GM19328 (cell line): ENCODE data around the gene UNC79.

Experiments
- ATAC-seq: cut with Tn5 transposase; IDR thresholded peaks from one replicate; pipeline ENCODE4 v1.9.1; 2021; ENCODE audit warnings: mild to moderate bottlenecking, moderate library complexity; ENCODE audit not compliant: unreplicated experiment

The UNC79 gene

DNA sequence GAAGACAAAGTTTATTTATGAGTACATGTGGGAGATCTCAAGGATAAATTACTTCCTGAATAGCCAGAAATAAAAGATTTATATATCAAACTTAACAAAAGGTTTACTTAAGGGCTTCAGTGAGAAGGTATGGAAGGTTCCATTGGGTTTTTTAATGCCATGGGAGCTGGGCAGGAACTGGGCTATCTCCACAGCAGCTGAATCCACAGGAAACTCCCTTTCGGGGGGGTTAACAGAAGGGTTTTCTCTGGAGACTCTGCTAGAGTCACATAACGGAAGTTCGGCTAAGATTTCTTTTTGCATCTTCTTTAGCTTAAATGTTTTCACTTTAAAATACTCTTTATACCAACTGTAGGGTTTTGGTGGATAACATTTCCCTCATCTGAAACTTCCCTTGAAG is 113.5 kb downstream of the UNC79 start:
- ATAC-seq: no peak

DNA sequence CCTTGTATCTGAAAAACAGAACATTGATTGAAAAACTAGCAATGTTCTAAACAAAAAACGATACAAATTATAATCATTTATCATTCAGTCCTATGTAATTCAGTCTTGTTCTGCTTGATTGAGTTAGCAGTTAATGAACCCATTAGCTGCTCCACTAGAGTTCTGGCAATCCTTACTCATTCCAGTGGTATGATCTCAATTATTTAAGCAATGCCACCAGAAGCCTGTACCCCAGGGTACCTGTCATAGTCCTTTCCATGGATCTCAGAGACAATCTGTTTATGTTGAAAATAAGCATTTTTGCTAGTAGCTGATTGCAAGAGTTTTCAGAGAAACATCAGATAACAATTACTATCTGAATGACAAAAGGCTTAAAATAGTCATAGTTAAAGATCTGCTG is 115.9 kb downstream of the UNC79 start:
- ATAC-seq: no peak

DNA sequence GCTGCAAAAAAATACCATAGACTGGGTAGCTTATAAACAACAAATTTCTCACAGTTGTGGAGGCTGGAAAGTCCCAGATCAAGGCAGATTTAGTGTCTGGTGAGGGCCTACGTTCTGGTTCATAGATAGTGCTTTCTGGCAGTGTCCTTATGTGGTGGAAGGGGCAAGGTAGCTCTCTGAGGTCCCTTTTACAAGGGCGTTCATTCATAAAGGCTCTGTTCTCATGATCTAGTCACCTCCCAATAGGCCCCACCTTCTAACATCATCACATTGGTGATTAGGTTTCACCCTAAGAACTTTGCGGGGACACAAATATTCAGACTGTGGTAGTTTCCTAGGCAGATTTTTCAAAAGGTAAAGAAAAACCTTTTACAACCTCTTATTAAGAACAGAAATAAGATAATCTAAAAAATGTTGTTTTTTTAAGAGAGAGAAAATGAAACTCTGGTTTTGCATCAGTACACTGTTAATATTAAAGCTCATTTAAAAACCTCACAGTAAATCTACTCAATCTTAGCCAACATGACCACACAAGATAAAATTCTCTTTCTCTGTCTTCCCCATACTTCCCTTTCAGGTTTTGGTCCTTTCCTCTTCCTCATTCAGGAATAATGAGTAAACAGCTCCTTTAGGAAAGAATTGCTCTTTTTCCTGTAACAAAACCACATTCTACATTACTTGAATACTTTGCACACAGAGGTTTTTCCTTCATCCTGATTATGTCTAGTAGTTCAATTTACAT is 117.5 kb downstream of the UNC79 start:
- no peak for ATAC-seq

DNA sequence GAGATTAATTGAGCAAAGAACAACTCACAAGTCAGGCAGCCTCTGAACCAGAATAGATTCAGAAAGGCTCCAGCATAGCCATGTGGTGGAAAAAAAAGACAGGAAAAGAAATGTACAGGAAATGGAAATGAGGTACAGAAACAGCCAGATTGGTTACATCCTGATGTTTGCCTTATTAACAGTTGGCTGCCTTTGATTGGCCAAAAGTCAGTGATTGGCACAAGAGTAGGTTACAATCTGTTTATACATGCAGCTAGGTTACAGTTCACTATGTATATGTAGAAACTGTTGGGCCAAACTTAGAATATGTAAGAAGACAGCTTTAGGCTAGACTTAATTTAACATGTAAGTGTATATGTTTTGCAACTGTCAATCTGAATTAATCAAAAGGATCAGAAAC is 118.9 kb downstream of the UNC79 start:
- ATAC-seq: no peak

DNA sequence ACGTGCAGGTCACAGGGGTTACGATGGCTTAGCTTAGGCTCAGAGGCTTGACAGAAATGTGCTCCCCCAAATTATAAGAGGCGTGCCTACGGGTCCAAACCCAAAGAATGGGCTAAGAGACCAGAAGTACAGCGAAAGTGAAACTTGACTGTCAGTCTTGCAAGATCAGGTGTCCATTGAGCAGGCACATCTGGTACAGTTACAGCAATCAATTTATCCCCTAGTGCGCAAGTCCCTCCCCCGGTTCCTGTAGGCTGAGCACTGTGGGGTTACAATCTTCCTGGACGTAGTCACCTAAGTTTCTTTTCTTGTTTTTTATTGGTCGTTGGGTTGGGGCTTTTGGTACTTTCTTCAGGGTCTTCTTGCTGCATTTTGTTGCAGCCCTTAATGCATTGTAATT is 134.2 kb downstream of the UNC79 start:
- no peak for ATAC-seq

DNA sequence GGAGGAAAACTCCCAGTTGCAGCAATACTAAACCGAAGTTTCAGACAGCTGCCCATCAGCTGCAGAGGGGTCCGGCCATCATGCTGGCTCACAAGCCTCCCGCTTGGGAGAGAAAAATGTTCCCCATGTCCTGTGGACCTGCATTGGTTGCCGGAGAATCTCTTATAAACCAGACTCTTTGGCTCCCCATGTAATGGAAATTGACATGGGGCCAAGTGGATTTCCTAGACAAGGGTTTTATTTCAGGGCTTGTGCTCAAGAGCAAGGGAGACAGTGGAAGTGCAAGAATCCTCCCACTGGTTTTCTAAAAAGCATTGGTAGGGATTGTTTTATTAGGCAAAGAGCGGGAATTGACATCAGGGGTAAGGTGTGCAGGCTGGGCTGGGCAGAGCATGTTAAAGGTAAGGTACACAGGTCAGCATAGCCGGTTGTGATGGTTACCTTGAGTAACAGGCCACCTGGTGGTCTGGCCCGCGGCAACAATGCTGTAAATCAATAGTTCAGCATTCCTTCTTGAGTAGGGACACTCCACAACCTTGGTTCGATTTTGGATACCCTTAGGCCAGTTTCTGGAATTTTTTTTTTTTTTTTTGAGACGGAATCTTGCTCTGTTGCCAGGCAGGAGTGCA is 135.4 kb downstream of the UNC79 start:
- no peak for ATAC-seq

DNA sequence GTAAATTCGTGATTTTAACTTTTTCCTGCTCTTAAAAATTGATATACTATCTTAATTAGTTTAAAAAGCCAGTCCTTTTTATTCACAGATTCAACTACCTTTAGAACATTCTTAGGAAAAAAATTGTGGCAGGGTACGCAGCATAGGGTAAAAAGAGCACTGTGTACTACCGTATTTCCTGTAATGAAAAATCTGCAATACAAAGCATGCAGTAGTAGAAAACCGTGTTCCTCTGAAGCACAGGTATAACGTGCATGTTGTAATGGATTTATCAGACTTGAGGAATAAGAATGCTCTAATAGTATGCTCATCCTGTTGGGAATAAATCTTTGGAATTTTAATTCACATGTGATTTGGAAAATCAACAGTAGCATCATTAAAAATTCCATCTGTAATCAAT is 140.5 kb downstream of the UNC79 start:
- no peak for ATAC-seq

DNA sequence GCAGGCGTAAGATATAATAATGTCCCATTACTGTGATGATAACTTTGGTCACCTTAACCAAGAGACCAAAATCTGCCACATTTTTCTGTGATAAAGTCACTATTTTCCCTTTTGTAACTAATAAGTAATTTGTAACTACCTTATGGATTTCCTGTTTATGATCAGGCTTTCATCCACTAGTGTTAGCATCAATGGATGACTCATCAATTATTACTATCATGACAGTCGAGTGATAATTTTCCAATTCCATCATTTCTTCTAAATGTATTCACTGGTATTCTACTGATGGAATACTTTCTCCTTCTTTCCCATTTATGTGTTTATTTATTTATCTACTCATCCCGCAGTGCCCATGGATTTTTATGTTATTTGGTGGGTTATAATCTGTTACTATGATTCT is 148.4 kb downstream of the UNC79 start:
- ATAC-seq: no peak

DNA sequence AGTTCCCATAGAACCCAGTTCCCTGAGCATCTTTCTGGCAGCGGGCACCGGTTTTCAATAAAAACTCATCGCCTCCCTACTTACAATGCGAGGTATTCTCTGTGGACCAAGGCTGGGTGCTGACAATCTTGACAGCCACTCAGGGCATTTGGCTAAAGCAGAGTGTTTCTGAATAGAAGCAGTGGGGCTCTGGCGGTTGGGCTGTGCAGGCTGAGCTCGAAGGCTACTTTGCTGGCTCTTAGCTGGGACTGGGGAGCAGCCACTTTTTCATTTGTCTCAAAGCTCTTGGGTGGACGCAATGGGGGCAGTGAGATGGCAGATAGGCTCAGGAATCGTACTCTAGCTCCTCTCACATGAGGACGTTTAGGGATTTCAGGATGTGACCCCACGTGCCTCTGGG is 151.8 kb downstream of the UNC79 start:
- ATAC-seq: no peak

DNA sequence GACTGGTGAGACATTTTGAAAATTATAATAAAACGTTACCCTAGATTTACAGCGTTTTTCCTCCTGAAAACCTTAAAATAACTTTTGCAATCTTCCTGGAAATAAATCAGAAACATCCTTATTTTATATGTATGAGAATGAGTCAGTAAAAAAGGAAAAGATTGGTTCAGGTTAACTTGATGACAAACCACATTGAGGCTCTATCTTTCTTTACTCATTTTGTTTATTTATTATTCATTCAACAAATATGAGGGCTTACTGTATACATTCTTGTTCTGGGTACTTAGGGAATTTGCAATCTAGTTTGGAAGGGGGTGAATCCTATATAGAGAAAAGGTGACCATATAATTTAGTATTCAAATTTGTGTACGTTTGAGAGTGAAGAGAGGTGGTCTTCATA is 156.6 kb downstream of the UNC79 start:
- no peak for ATAC-seq

DNA sequence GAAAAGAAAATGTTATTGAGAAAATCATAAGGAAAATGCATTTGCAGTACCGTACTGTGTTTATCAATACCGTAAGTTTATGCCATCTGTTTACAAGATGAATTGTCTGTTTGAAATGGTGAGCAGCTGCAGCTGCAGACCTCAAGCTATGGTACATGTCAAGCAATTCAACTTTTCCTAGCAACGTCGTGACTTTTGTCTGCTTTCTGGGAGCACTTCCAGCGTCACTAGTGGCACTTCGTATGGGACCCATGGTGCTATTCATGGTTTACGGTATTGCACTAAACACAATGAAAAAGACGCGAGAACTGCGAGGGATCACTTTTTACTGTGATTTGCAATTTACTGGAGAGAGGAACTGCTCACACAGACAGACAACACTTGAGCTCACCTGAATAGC is 160.8 kb downstream of the UNC79 start:
- no peak for ATAC-seq

DNA sequence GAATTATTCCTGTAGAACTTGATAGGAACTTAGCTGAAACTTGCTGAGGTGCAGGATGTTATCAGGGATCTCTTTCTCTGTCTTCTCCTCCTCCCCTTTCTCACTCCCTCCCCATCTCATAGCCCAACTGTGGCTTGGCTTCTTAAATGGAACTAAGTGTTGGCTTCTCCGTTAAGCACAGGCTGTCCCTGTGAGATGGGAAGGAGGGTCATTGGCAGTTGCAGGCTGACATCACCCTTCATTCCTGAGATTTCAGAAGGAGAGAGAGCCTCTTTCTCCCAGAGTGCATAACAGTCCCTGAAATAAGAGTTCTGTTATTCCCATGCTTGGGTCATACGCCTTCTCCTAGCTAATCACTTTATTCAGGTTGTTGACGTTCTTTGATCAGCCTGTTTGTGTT is 162.0 kb downstream of the UNC79 start:
- no peak for ATAC-seq

DNA sequence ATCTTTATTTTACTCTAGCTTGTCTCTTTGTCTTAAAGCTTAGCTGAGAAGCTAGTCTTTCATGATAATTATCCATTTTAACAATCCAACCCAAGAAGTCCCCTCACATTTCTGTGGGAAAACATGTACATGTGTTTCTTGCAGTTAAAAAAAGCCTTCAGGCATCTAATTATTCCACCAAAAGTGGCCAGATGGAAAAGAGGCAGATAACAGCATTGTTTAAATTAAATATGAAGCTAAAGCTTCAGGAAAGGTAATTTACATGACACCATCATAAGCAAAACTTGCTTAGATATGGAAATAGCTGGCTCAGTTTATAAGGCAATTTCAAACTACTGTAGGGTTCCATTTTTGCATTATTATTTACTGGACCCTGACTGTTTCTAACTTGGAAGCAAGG is 175.4 kb downstream of the UNC79 start:
- no peak for ATAC-seq

DNA sequence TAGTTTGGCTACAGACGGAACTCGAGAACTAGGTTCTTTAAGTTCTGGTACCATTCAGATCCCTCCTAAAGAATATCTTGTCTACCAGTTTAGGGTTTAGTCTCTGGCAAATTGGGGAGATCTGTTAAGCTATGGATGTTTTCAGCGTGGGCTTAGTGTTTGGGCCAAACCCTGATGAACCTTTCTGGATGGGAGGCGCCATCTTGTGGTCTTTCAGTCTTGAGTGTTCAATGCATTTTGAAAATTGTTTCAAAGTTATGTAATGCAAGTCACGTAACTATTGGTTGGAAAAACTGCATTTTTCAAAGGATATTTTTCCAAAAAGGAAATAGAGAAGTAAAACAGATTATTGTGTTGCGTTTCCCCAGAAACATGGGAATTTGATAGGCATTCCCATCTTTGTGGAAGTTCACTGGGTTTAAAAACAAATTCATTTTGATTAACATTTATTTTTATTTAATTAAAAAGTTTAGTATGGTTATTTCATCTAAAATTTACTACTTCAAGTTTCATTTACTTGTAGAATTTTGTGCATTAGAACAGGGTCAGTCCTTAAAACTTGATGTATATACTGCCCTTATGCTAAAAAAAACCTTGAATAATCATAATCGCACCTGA is 188.5 kb downstream of the UNC79 start:
- no peak for ATAC-seq

DNA sequence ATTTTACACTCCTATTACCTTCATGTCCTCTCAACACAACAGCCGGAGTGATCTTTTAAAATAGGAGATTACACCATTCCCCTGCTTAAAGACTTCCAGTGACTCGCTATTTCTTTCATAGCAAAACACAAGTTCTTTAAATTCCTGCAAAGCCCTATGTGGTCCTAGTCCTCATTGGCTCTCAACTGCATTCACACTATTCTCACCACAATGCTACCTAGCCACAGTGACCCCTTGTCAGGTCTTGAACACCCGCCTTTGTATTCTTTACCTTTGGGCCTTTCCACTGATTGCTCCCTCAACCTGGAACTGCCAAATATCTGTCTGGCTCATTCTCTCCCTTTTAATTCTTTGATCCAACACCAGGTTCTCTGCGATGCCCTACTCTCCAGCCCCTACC is 197.3 kb downstream of the UNC79 start:
- ATAC-seq: no peak

DNA sequence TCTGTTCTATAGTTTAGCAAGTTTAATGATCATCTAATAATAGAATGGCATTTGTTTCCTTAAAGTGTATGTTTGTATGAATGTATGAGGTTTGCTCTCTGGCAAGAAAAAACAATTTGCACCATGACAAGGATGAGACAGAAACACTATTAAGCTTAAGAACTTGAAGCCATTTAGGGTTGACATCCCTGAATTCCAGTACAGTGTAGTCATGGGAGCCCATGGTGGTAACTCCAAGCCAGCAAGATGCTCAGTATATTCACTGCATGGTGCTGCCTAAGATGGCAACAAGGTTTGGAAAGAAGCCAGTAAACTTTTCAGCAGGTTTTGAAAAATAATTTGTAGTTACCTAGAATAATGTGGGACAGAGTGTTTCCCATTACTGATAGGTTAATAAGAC is 198.9 kb downstream of the UNC79 start:
- no peak for ATAC-seq

DNA sequence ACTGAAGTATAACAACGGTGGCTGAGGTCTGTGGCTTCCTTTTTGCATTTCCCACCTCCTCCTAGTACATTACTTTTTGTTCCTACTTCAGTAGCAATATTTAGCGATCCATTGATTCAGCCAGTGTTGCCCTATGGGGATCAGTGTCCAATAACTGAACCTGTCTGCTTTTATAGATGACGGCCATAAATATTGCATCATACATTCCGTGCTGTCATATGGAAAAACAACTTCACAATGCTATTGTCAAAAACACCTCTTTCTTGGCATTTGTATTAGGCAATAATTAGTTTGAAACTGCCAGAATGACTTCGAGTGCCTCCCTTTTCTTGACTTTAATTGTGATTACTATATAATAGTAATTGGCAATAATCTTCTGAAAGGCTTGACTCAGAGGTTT is 208.1 kb downstream of the UNC79 start:
- ATAC-seq: no peak

DNA sequence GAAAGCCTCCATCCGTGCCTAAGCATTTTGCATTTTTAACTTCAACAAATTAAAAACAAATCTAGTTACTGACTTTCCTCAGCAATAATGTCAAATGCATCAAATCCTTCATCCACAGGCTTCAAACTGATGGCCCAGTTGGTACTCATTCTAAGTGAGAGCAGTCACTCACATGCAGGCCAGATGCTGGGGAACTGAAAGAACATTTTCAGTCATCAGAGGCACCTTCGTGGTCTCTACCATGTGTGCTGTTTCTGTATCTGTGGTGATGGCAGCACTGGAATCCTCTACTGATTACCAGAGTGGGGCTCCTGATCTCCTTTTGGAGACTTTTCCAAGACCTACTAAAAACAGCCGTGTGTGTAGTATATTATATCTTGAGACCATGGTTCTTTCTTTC is 212.4 kb downstream of the UNC79 start:
- no peak for ATAC-seq

DNA sequence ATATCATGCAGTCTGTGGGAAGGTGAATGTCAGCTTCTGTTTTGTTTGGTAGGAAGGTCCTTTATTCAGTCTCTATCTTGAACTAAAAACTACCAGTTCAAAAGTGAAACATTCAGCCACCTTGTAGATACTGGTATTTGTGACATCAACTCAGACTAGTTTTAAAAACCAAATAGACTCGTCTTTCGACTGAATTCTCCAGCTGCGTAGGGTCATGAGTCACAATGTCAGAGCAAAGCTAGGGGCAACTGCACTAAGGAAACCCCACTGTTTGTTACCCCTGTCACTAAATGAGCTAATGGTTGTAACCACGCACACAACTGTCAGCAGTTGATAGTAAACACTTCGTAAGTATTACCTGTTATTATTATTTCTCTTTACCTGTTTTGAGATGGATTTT is 212.9 kb downstream of the UNC79 start:
- no peak for ATAC-seq

DNA sequence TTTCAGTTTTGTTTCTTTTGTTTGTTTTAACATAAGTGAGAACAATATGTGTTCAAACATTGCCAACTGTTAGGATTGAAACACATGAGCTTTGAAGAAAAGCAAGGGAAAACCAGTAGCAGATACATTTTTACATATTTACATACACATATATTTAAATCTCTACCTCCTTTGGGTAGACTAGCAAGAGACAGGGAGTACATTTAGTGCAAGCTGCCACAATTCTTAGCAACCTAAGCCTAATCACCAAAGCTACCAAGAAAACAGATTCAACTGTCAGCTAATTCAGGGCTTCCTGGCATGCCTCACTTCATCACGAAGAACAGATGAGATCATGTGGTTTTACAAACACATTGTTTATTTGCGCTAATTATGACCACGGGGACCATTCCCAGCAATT is 214.5 kb downstream of the UNC79 start:
- no peak for ATAC-seq

DNA sequence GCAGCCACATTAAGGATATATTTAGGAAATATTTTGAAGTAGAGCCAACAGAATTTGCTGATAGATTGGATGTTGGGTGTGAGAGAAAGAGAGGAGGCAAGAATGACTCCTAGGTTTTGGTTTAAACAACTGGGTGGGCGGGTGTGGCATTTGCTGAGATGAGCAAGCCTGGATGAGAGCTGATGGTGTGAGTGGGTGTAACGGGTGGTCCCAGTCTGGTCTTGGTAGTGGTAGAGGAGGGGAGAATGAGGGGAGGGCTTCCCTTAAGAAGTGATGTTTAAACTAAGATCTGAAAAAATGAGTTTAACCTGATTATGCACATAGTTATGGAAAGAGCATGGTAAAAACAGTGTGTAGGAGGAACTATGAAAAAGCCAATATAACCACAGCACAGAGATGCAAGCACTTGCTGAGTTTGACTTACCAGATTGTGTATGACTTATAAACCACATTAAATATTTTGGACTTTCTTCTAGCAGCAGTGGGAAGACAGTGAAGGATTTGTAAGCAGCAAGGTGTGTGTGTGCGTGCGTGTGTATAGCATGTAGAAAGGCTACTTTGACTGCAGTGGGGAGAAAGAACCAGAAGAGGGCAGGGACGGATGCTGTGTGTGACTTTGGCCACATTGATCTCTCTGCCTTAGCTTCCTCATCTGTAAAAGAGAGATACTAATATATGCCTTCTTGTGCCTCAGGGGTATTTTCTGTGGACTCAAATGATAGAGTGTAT is 217.9 kb downstream of the UNC79 start:
- ATAC-seq: no peak

DNA sequence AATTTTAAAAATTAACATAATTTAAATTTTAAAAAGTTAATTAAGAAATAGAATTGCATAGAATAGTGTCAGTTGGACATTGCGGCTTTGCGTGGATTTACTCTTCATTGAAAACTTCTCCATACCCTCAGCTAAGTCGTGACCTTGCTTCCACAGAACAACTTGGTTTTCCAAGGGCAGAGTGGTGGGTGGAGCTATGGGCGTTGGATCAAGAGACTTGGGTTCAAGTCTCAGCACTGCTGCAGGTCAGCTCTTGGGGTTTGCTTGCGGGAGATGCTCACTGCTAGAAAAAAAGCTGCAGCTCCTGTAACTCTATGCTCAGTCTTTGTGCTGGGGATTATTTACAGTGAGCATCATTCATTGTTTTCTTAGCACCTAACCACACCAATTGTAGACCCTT is 223.9 kb downstream of the UNC79 start:
- no peak for ATAC-seq
